ENCODE results near the gene SELENOP. TPM values are rescaled to one million over a fixed set of nuclear protein-coding genes. Genes with fewer than 3 reads are reported as not detected.

The SELENOP gene
- total and polyA plus RNA-seq, 2 of the 13 experiments (the other 11 are each of a cell fraction or from before 2014, with no cell fraction given) = 1,895 to 2,083 TPM

GRCh38 chr5:42824347-42824976 is 12.8 kb upstream of the SELENOP start (continued):
- TF ChIP-seq HINFP (CRISPR knock-in tag; IDR thresholded peaks at IDR 0.05; ENCODE audit: low read depth) = no peak
- TF ChIP-seq CEBPZ (IDR thresholded peaks at IDR 0.05; ENCODE audit: low read length) = no peak
- no peak for TF ChIP-seq AGO1 (IDR thresholded peaks at IDR 0.05; ENCODE audit: low read depth, low read length, poor library complexity, severe bottlenecking)
- no peak for TF ChIP-seq THYN1 (CRISPR knock-in tag; IDR thresholded peaks at IDR 0.05; ENCODE audit: borderline replicate concordance, low read depth)
- TF ChIP-seq BRD4 (CRISPR knock-in tag; IDR thresholded peaks at IDR 0.05) = peak; percentile 84
- no peak for TF ChIP-seq U2AF2 (IDR thresholded peaks at IDR 0.05; ENCODE audit: low read depth, low read length)
- TF ChIP-seq ZNF605 (CRISPR knock-in tag; IDR thresholded peaks at IDR 0.05) = no peak
- no peak for TF ChIP-seq TRIM22 (IDR thresholded peaks at IDR 0.05)
- no peak for TF ChIP-seq ZC3H4 (CRISPR knock-in tag; IDR thresholded peaks at IDR 0.05; ENCODE audit: borderline replicate concordance)
- no peak for TF ChIP-seq ZNF496 (CRISPR knock-in tag; IDR thresholded peaks at IDR 0.05; ENCODE audit: insufficient replicate concordance)
- peak; percentile 77; the same call in 1 of the 2 replicates for TF ChIP-seq KAT8 (CRISPR knock-in tag; IDR thresholded peaks at IDR 0.05)
- TF ChIP-seq GMEB1 (CRISPR knock-in tag; IDR thresholded peaks at IDR 0.05; ENCODE audit: borderline replicate concordance) = peak; percentile 51; the same call in 1 of the 2 replicates
- no peak for TF ChIP-seq MXD1 (CRISPR knock-in tag; IDR thresholded peaks at IDR 0.05)
- TF ChIP-seq KAT2B (IDR thresholded peaks at IDR 0.05; ENCODE audit: borderline replicate concordance, low read depth, low read length) = no peak
- TF ChIP-seq PHF21A (CRISPR knock-in tag; IDR thresholded peaks at IDR 0.05) = peak; percentile 73
- peak; percentile 76 for TF ChIP-seq ZSCAN31 (CRISPR knock-in tag; IDR thresholded peaks at IDR 0.05; ENCODE audit: low read depth)
- TF ChIP-seq ZNF839 (CRISPR knock-in tag; IDR thresholded peaks at IDR 0.05; ENCODE audit: borderline replicate concordance) = no peak
- no peak for TF ChIP-seq ZNF20 (CRISPR knock-in tag; IDR thresholded peaks at IDR 0.05)
- peak; percentile 83 for TF ChIP-seq TGIF2 (CRISPR knock-in tag; IDR thresholded peaks at IDR 0.05)
- no peak for TF ChIP-seq ZNF713 (CRISPR knock-in tag; IDR thresholded peaks at IDR 0.05)
